Lower leg skin (tissue), 4 donors: Measurements from ENCODE around the gene EMX2. TPM values are rescaled to one million over a fixed set of nuclear protein-coding genes. Genes with fewer than 3 reads are reported as not detected.
"Not testable (repeated sequence)": the region's sequence is repeated elsewhere in the genome, so short reads cannot be mapped to it uniquely, and the experiment has no call there.

Source experiments
- DNase-seq, 2 donors: peaks; one replicate each; pipeline ENCODE4 v3.0.0-alpha.2; 2019; ENCODE audit warnings: low spot score in 2 of 2
- H3K4me3 ChIP-seq: fragments of 200-600 bp; sonication (generic); 2 replicates; pipeline ENCODE4 v1.5.1; 2017; ENCODE audit warnings: mild to moderate bottlenecking, low read depth; ENCODE audit not compliant: poor library complexity, severe bottlenecking
- POLR2A ChIP-seq, 2 donors: fragments of 450-650 bp; IDR thresholded peaks; one replicate each; pipeline ENCODE4 v1.6.1; 2016 to 2017; ENCODE audit warnings: antibody characterized with exemption in 2 of 2, mild to moderate bottlenecking in 1 of 2, moderate library complexity in 1 of 2
- WGBS, 2 donors: methylation state at CpG; one replicate each; pipeline ENCODE4 v1.1.5; 2018; 5-methylcytosine and 5-hydroxymethylcytosine counted together
- intact Hi-C: fragments of 100-400 bp; cut with DNase I; formaldehyde crosslinking; loops from one replicate; pipeline ENCODE4 v1.15.0; 2023; ENCODE audit warnings: low total_unique reads
- total RNA-seq, 4 donors: library from RNA; depleted of rRNA; stranded (reverse); fragments of >200 nt; gene quantifications; one replicate each; pipeline ENCODE4 v1.1.0, GENCODE V29; 2016
- TF ChIP-seq, protein P1 (sequence below), 3 donors: fragments of 450-650 bp; IDR thresholded peaks; one replicate each; pipeline ENCODE4 v1.5.1; 2016; ENCODE audit warnings: antibody characterized with exemption in 3 of 3, mild to moderate bottlenecking in 3 of 3, moderate library complexity in 2 of 3

Gene EMX2
- total RNA-seq, 4 donors from 2014 or later: 3.7 to 10.4 (median 7.2) TPM

DNA sequence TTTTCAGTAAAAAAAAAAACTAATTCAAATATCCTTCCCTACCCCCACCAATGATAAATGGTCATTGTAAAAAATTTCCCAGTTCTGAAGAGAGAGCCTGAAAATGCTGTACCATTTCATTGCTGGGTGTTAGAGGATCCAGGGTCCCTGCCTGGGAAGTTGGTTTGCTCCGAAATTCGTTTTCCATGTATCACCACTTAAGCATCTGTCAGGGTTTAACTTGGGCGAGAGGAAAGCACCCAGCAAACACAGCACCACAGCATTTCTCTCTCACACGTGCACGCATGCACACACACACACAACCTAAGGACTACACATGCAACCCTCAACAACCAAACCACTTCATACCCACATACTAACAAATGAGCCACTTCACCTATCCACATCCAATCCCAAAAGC lies 42.1 kb upstream of the EMX2 start:
- WGBS, 2 donors: 89 to 91% methylated on average over 5 of the region's 5 CpGs
- peak in 1 of 2 donors; percentile 39 for DNase-seq
- H3K4me3 ChIP-seq: no peak overlapping the region
- intact Hi-C loops: loop anchor here (10.0 kb wide), 1 partner anchor 924 kb away; no protein-coding TSS in a partner anchor
- no peak for TF ChIP-seq POLR2A (IDR thresholded peaks at IDR 0.05)
- TF ChIP-seq, protein P1, sequence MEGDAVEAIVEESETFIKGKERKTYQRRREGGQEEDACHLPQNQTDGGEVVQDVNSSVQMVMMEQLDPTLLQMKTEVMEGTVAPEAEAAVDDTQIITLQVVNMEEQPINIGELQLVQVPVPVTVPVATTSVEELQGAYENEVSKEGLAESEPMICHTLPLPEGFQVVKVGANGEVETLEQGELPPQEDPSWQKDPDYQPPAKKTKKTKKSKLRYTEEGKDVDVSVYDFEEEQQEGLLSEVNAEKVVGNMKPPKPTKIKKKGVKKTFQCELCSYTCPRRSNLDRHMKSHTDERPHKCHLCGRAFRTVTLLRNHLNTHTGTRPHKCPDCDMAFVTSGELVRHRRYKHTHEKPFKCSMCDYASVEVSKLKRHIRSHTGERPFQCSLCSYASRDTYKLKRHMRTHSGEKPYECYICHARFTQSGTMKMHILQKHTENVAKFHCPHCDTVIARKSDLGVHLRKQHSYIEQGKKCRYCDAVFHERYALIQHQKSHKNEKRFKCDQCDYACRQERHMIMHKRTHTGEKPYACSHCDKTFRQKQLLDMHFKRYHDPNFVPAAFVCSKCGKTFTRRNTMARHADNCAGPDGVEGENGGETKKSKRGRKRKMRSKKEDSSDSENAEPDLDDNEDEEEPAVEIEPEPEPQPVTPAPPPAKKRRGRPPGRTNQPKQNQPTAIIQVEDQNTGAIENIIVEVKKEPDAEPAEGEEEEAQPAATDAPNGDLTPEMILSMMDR (IDR thresholded peaks at IDR 0.05): no peak

GRCh38 chr10:117501460-117502035 lies 41.0 kb upstream of the EMX2 start:
- no peak for TF ChIP-seq POLR2A (IDR thresholded peaks at IDR 0.05)
- no peak overlapping the region for H3K4me3 ChIP-seq
- DNase-seq: peak in 1 of 2 donors; percentile 81
- intact Hi-C loops: loop anchor here (10.0 kb wide), 1 partner anchor 923 kb away; no protein-coding TSS in a partner anchor
- 88 to 95% methylated on average over 12 of the region's 12 CpGs for WGBS, 2 donors

- no peak for TF ChIP-seq POLR2A (IDR thresholded peaks at IDR 0.05)
- TF ChIP-seq, protein P1 (IDR thresholded peaks at IDR 0.05): no peak
- peak in 1 of 2 donors; percentile 77 for DNase-seq
- no peak overlapping the region for H3K4me3 ChIP-seq
- intact Hi-C loops: loop anchor here (10.0 kb wide), 1 partner anchor 922 kb away; no protein-coding TSS in a partner anchor
- WGBS, 2 donors: 64 to 71% methylated on average over 10 of the region's 10 CpGs
These were observed 39.9 kb upstream of the EMX2 start for GRCh38 chr10:117502421-117503243.

DNA sequence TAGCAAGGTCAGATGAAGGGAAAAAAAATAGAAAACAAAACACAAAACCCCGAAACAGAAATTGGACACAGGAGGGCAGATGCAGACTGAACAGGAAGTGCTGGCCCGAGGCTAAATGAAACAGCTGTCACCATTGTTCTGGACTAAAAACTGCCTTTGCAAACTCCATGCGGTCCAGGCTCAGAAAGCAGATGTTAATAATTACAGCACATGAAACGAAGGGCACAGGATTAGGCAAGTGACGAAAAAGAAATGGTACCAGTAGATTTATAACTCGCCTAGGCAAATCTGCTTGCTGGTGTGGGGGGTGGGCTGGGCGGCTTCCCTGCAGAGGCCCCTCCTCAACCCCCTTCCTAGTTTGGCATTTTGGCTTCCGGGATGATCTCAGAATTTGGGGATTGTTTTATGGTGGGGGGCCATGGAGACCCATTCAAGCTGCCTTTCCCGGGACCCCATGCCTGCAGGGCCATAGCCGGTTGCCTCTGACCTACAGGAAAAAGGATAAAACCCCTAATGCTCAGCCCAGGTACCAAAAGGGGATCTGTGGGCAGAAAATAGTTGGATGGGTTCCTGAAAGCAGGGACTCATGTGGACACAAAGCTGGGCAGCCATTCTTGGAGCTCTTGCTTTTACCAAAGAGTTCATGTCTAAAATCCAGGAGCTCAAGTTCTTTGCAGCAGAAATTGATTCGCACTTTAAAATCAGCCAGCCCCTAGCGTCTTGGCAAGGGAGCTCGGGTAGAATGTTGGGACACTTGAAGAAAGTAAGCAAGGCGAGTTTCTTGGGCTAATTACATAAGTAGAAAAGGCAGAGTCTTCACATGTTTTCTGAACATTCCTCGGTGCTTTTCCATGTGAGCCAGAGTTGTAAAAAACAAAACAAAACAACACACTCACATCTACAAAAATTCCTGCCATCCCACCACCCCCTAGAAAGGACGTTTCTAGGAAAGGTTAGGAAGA lies 39.0 kb upstream of the EMX2 start:
- TF ChIP-seq, protein P1 (IDR thresholded peaks at IDR 0.05): no peak
- TF ChIP-seq POLR2A (IDR thresholded peaks at IDR 0.05): no peak
- 44 to 48% methylated on average over 16 of the region's 16 CpGs for WGBS, 2 donors
- DNase-seq: peak in 1 of 2 donors; percentile 83
- intact Hi-C loops: loop anchor here (10.0 kb wide), 1 partner anchor 921 kb away; no protein-coding TSS in a partner anchor
- H3K4me3 ChIP-seq: no peak overlapping the region

- intact Hi-C loops: loop anchor here (10.0 kb wide), 1 partner anchor 920 kb away; no protein-coding TSS in a partner anchor
- H3K4me3 ChIP-seq: no peak overlapping the region
- DNase-seq: peak in 1 of 2 donors; percentile 80
- TF ChIP-seq, protein P1 (IDR thresholded peaks at IDR 0.05): no peak
- no peak for TF ChIP-seq POLR2A (IDR thresholded peaks at IDR 0.05)
- 72 to 84% methylated on average over 8 of the region's 8 CpGs for WGBS, 2 donors
These were observed 38.0 kb upstream of the EMX2 start for GRCh38 chr10:117504562-117504961.

DNA sequence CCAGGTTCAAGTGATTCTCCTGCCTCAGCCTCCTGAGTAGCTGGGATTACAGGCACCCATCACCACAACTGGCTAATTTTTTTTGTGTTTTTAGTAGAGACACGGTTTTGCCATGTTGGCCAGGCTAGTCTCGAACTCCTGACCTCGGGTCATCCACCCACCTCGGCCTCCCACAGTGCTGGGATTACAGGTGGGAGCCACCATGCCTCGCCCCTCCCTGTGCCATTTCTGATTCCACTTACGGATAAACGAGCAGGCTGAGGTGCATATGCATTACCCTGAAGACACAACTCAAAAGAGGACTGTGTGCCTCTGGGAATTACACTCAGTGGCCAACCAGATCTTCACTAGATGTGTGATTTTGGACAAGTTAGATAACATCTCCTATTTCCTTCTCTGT lies 35.5 kb upstream of the EMX2 start:
- 82 to 89% methylated on average over 7 of the region's 7 CpGs for WGBS, 2 donors
- H3K4me3 ChIP-seq: not testable (repeated sequence)
- intact Hi-C loops: loop anchor here (10.0 kb wide), 1 partner anchor 918 kb away; no protein-coding TSS in a partner anchor
- DNase-seq: peak in 1 of 2 donors; percentile 64
